ENCODE data around the gene HRCT1.
"Not testable (repeated sequence)": the region's sequence is repeated elsewhere in the genome, so short reads cannot be mapped to it uniquely, and the experiment has no call there.

HRCT1 gene

GRCh38 chr9:35897376-35898099 is 8.5 kb upstream of the HRCT1 start:
- not testable (repeated sequence) for DNase-seq

GRCh38 chr9:35898337-35898736 is 7.7 kb upstream of the HRCT1 start:
- DNase-seq, result no peak

- DNase-seq, result no peak
Measured at GRCh38 chr9:35899021-35899420, 7.0 kb upstream of the HRCT1 start.

- DNase-seq, result peak; percentile 18
Measured at GRCh38 chr9:35903049-35903448, 3.0 kb upstream of the HRCT1 start.

- DNase-seq, result no peak
Measured at GRCh38 chr9:35904338-35904737, 1.7 kb upstream of the HRCT1 start.

GRCh38 chr9:35905051-35905781 is 786 bp upstream of the HRCT1 start:
- no peak for DNase-seq

- DNase-seq, result no peak
Measured at GRCh38 chr9:35906923-35907699, 1.1 kb downstream of the HRCT1 start.

- DNase-seq, result no peak
Measured at GRCh38 chr9:35907711-35908503, 1.9 kb downstream of the HRCT1 start.

GRCh38 chr9:35908504-35909125 is 2.6 kb downstream of the HRCT1 start:
- DNase-seq, result no peak

- no peak for DNase-seq
Measured at GRCh38 chr9:35909274-35909673, 3.3 kb downstream of the HRCT1 start, which contains the start of gene SPAAR. TSS of gene SPAAR (plus strand) at chr9:35909490. CDS start at chr9:35910464, 974 bp downstream.

GRCh38 chr9:35909687-35910612 is 3.9 kb downstream of the HRCT1 start:
- DNase-seq, result no peak

GRCh38 chr9:35910613-35911359 is 4.8 kb downstream of the HRCT1 start:
- peak; percentile 18 for DNase-seq

- no peak for DNase-seq
Measured at GRCh38 chr9:35911690-35912089, 5.7 kb downstream of the HRCT1 start.

- DNase-seq, result no peak
Measured at GRCh38 chr9:35912791-35913400, 6.9 kb downstream of the HRCT1 start.

GRCh38 chr9:35913429-35913828 is 7.4 kb downstream of the HRCT1 start:
- not testable (repeated sequence) for DNase-seq

- DNase-seq, result no peak
Measured at GRCh38 chr9:35914301-35914807, 8.4 kb downstream of the HRCT1 start.

- no peak for DNase-seq
Measured at GRCh38 chr9:35915681-35916294, 9.8 kb downstream of the HRCT1 start.

GRCh38 chr9:35917261-35917660 is 11.3 kb downstream of the HRCT1 start:
- DNase-seq, result no peak

GRCh38 chr9:35918780-35919179 is 12.8 kb downstream of the HRCT1 start:
- DNase-seq, result no peak
